B cell (primary cell): ENCODE measurements around the gene ZDHHC22. TPM values are rescaled to one million over a fixed set of nuclear protein-coding genes. Genes with fewer than 3 reads are reported as not detected.
A peak's percentile ranks its signal among the peaks of the same experiment; 100 is the strongest.

Experiments
- ATAC-seq: fragments of 200-7000 bp; cut with Tn5 transposase; one replicate; pipeline ENCODE4 v1.10.0; 2021; ENCODE audit warnings: low read depth, mild to moderate bottlenecking, moderate number of reproducible peaks, moderate library complexity
- CTCF ChIA-PET: fragments of 350-600 bp; sonication (Branson Sonifier 250); formaldehyde crosslinking; loops from one replicate; lab custom pipeline; 2021; ENCODE audit warnings: antibody characterized with exemption, inconsistent platforms; lab: Charles Lee
- POLR2A ChIA-PET: fragments of 350-600 bp; sonication (Branson Sonifier 250); formaldehyde crosslinking; loops from one replicate; lab custom pipeline; 2021; ENCODE audit warnings: antibody characterized with exemption; lab: Charles Lee
- DNase-seq: peaks from one replicate; pipeline ENCODE4 v3.0.0; 2013
- H2AFZ ChIP-seq: 2 replicates; pipeline ENCODE4 v1.6.1; 2012; ENCODE audit warnings: mild to moderate bottlenecking, low read depth, low read length; ENCODE audit not compliant: insufficient read depth, poor library complexity, severe bottlenecking
- H3K27ac ChIP-seq, 2 donors: 1 replicate in 1 of 2; 2 replicates in 1 of 2; pipeline ENCODE4 v1.5.1; 2012 to 2013; ENCODE audit warnings: low read length in 2 of 2, mild to moderate bottlenecking in 2 of 2, moderate library complexity in 1 of 2
- H3K27me3 ChIP-seq, 4 experiments: fragments of 200-600 bp in 1 of 4; sonication (generic) in 1 of 4; replicated peaks in 1 of 4; 1 replicate in 2 of 4; 2 replicates in 2 of 4; pipeline versions ENCODE4 v1.6.1 to v1.7.0; 2013 to 2016; ENCODE audit warnings: low read length in 3 of 4, mild to moderate bottlenecking in 2 of 4, mixed read lengths in 1 of 4, moderate library complexity in 1 of 4; ENCODE audit not compliant: insufficient read depth in 4 of 4, control insufficient read depth in 3 of 4; ENCODE audit errors: control extremely low read depth in 1 of 4
- H3K36me3 ChIP-seq, 2 experiments: replicated peaks in 1 of 2; 1 replicate in 1 of 2; 2 replicates in 1 of 2; pipeline versions ENCODE4 v1.6.1 to v1.7.1; 2013; ENCODE audit warnings: low read length in 1 of 2; ENCODE audit not compliant: insufficient read depth in 2 of 2, control insufficient read depth in 1 of 2; ENCODE audit errors: control extremely low read depth in 1 of 2, extremely low read depth in 1 of 2
- H3K4me1 ChIP-seq, 2 donors: fragments of 200-600 bp in 1 of 2; sonication (generic) in 1 of 2; 1 replicate in 1 of 2; 2 replicates in 1 of 2; pipeline versions ENCODE4 v1.5.1 to v1.6.1; 2013 to 2017; ENCODE audit warnings: low read length in 2 of 2; ENCODE audit not compliant: control insufficient read depth in 2 of 2, insufficient read depth in 2 of 2
- H3K4me2 ChIP-seq: replicated peaks from 2 replicates; pipeline ENCODE3; 2012; ENCODE audit warnings: mild to moderate bottlenecking, low read depth, low read length; ENCODE audit not compliant: poor library complexity, severe bottlenecking
- H3K4me3 ChIP-seq, 5 experiments: fragments of 200-600 bp in 1 of 5; sonication (generic) in 1 of 5; 1 replicate in 3 of 5; 2 replicates in 2 of 5; pipeline versions ENCODE4 v1.5.1 to v1.7.0; 2011 to 2016; ENCODE audit warnings: low read length in 4 of 5, mild to moderate bottlenecking in 4 of 5, low read depth in 2 of 5, control low read depth in 1 of 5, moderate library complexity in 1 of 5; ENCODE audit not compliant: insufficient read depth in 1 of 5; ENCODE audit errors: control extremely low read depth in 1 of 5, extremely low read depth in 1 of 5
- H3K79me2 ChIP-seq: fragments of 200-600 bp; sonication (generic); one replicate; pipeline ENCODE4 v1.6.0; 2016; ENCODE audit warnings: low read length; ENCODE audit not compliant: control insufficient read depth, insufficient read depth
- H3K9ac ChIP-seq: fragments of 200-600 bp; sonication (generic); 2 replicates; pipeline ENCODE4 v1.6.1; 2017; ENCODE audit warnings: mild to moderate bottlenecking, low read length, moderate library complexity
- H3K9me3 ChIP-seq, 3 donors: one replicate each; pipeline versions ENCODE4 v1.6.1 to v1.7.1; 2013; ENCODE audit warnings: low read length in 2 of 3; ENCODE audit not compliant: control insufficient read depth in 2 of 3, insufficient read depth in 1 of 3; ENCODE audit errors: control extremely low read depth in 1 of 3
- H4K20me1 ChIP-seq: 2 replicates; pipeline ENCODE4 v1.6.0; 2012; ENCODE audit warnings: mild to moderate bottlenecking, low read length; ENCODE audit not compliant: insufficient read depth, control insufficient read depth, poor library complexity, severe bottlenecking
- H3K27ac Mint-ChIP-seq: one replicate; pipeline ENCODE4 v1.8.0; 2021; ENCODE audit warnings: mixed read lengths
- H3K27me3 Mint-ChIP-seq: one replicate; pipeline ENCODE4 v1.8.0; 2021; ENCODE audit warnings: mixed read lengths
- H3K4me1 Mint-ChIP-seq: one replicate; pipeline ENCODE4 v1.8.0; 2021; ENCODE audit warnings: mixed read lengths
- H3K4me3 Mint-ChIP-seq: one replicate; pipeline ENCODE4 v1.8.0; 2021; ENCODE audit warnings: mixed read lengths
- H3K9me3 Mint-ChIP-seq: one replicate; pipeline ENCODE4 v1.8.0; 2022; ENCODE audit warnings: mixed read lengths; ENCODE audit not compliant: insufficient read depth
- CTCF ChIP-seq: fragments of 200-600 bp; IDR thresholded peaks from one replicate; pipeline ENCODE4 v1.8.0; 2022; ENCODE audit warnings: antibody characterized with exemption, mild to moderate bottlenecking
- EZH2 ChIP-seq: IDR thresholded peaks from 2 replicates; pipeline ENCODE4 v1.6.1; 2012; ENCODE audit warnings: borderline replicate concordance, low read depth, mild to moderate bottlenecking, moderate library complexity, low read length; ENCODE audit not compliant: insufficient read depth, poor library complexity, severe bottlenecking
- WGBS: methylation state at CpG from one replicate; pipeline ENCODE4 v1.1.5; 2013; ENCODE audit warnings: missing lambda C conversion rate; ENCODE audit not compliant: insufficient coverage; 5-methylcytosine and 5-hydroxymethylcytosine counted together
- intact Hi-C: fragments of 100-400 bp; cut with micrococcal nuclease; formaldehyde crosslinking; loops from one replicate; pipeline ENCODE4 v1.10.0; 2022
- polyA plus RNA-seq: library from polyadenylated mRNA; depleted of rRNA; stranded (reverse); fragments of >200 nt; gene quantifications from 2 replicates; pipeline ENCODE4 v1.2.3, GENCODE V29; 2012
- total RNA-seq, 2 donors: library from RNA; stranded (reverse); fragments of 120-200 nt in 1 of 2; gene quantifications; 1 replicate in 1 of 2; 2 replicates in 1 of 2; pipeline versions ENCODE4 v1.2.3 to v1.2.4, GENCODE V29; 2013 to 2022

Gene ZDHHC22
- total and polyA plus RNA-seq, 2 donors (not counting 1 experiment from before 2014, with no cell fraction given) = not detected

- ATAC-seq (no peak), DNase-seq (no peak)
- H3K4me1 ChIP-seq = peaks cover 28 to 33% of the 10 kb centered on the region in 2 donors
- H3K4me3 Mint-ChIP-seq = no peak overlapping the region
- ChIA-PET CTCF (interaction anchor here (0.7 to 30.2 kb wide), 4 partner anchors 11 to 184 kb away, joined by 4 to 757 read pairs (median 386); partner anchors contain the start of gene CIPC), POLR2A (interaction anchor here (2.3 kb wide), 1 partner anchor 8 kb away, joined by 9 read pairs; no protein-coding TSS in a partner anchor)
- peaks cover 44% of the 10 kb centered on the region for H3K4me1 Mint-ChIP-seq
- peaks cover 12 to 56% of the 10 kb centered on the region in 2 experiments for H3K36me3 ChIP-seq
- 100% methylated on average over 2 of the region's 4 CpGs for WGBS
- H2AFZ ChIP-seq = no peak overlapping the region
- no peak overlapping the region for H3K4me3 ChIP-seq
- no peaks in the 10 kb centered on the region for H3K9me3 ChIP-seq
- no peak overlapping the region for H3K4me2 ChIP-seq
- peak overlapping the region; percentile 61 for H3K27ac Mint-ChIP-seq
- H3K27me3 Mint-ChIP-seq = no peaks in the 10 kb centered on the region
- no peaks in the 10 kb centered on the region for H3K27me3 ChIP-seq
- no peak for TF ChIP-seq EZH2
- no peak for TF ChIP-seq CTCF
- no peak overlapping the region for H3K27ac ChIP-seq
- no peaks in the 10 kb centered on the region for H3K9me3 Mint-ChIP-seq
- H4K20me1 ChIP-seq = no peaks in the 10 kb centered on the region
- no peak overlapping the region for H3K9ac ChIP-seq
- intact Hi-C loops = no loop called here
- H3K79me2 ChIP-seq = peaks cover 69% of the 10 kb centered on the region
Measured at GRCh38 chr14:77114609-77115008, 27.0 kb downstream of the ZDHHC22 start.

- no peaks in the 10 kb centered on the region for H3K27me3 ChIP-seq
- H3K27ac ChIP-seq = no peak overlapping the region
- H3K9me3 ChIP-seq = no peaks in the 10 kb centered on the region
- ChIA-PET CTCF (interaction anchor here (1.5 to 30.2 kb wide), 4 partner anchors 10 to 202 kb away, joined by 3 to 757 read pairs (median 386); partner anchors contain the start of gene CIPC), POLR2A (interaction anchor here (1.5 to 2.3 kb wide), 2 partner anchors 9 to 15 kb away, joined by 5 to 9 read pairs; partner anchors contain the start of gene CIPC)
- intact Hi-C loops = no loop called here
- no peak overlapping the region for H3K4me2 ChIP-seq
- Mint-ChIP-seq H3K4me1 (peaks cover 42% of the 10 kb centered on the region), H3K27me3 (no peaks in the 10 kb centered on the region), H3K4me3 (no peak overlapping the region), H3K9me3 (no peaks in the 10 kb centered on the region), H3K27ac (peak overlapping the region; percentile 61)
- H4K20me1 ChIP-seq = no peaks in the 10 kb centered on the region
- no peak overlapping the region for H3K9ac ChIP-seq
- no peak overlapping the region for H2AFZ ChIP-seq
- peaks cover 12 to 56% of the 10 kb centered on the region in 2 experiments for H3K36me3 ChIP-seq
- 98% methylated on average over 11 of the region's 11 CpGs for WGBS
- TF ChIP-seq CTCF = no peak
- TF ChIP-seq EZH2 = no peak
- DNase-seq (no peak), ATAC-seq (no peak)
- H3K79me2 ChIP-seq = peaks cover 69% of the 10 kb centered on the region
- no peak overlapping the region for H3K4me3 ChIP-seq
- peaks cover 22 to 27% of the 10 kb centered on the region in 2 donors for H3K4me1 ChIP-seq
Measured at GRCh38 chr14:77113644-77114043, 27.9 kb downstream of the ZDHHC22 start.
